Thyroid gland (tissue), 4 donors: ENCODE results near the gene OR10H3. TPM values are rescaled to one million over a fixed set of nuclear protein-coding genes. Genes with fewer than 3 reads are reported as not detected.
A peak's percentile ranks its signal among the peaks of the same experiment; 100 is the strongest.

Source experiments
- DNase-seq, 2 donors: peaks; one replicate each; pipeline ENCODE4 v3.0.0-alpha.2; 2019
- H3K27ac ChIP-seq, 3 donors: fragments of 200-600 bp; sonication (generic); 1 replicate in 2 of 3; 2 replicates in 1 of 3; pipeline ENCODE4 v1.5.1; 2016 to 2019; ENCODE audit warnings: mild to moderate bottlenecking in 1 of 3, moderate library complexity in 1 of 3
- H3K27me3 ChIP-seq: fragments of 200-600 bp; sonication (generic); one replicate; pipeline ENCODE4 v1.5.1; 2019
- H3K36me3 ChIP-seq, 2 donors: fragments of 200-600 bp; sonication (generic); one replicate each; pipeline ENCODE4 v1.5.1; 2016 to 2019
- H3K4me1 ChIP-seq, 2 donors: fragments of 200-600 bp; sonication (generic); one replicate each; pipeline ENCODE4 v1.5.1; 2017 to 2019
- H3K4me3 ChIP-seq, 3 donors: fragments of 200-600 bp; sonication (generic); replicated peaks in 1 of 3; 1 replicate in 2 of 3; 2 replicates in 1 of 3; pipeline ENCODE4 v1.5.1; 2016; ENCODE audit warnings: mild to moderate bottlenecking in 1 of 3
- H3K9me3 ChIP-seq: fragments of 200-600 bp; sonication (generic); one replicate; pipeline ENCODE4 v1.5.1; 2017
- CTCF ChIP-seq, 6 experiments: fragments of 200-600 bp in 3 of 6; fragments of 450-650 bp in 3 of 6; sonication (generic) in 3 of 6; IDR thresholded peaks; one replicate each; pipeline ENCODE4 v1.5.1; 2016 to 2019; ENCODE audit warnings: antibody characterized with exemption in 6 of 6, mild to moderate bottlenecking in 2 of 6, inconsistent platforms in 1 of 6, moderate library complexity in 1 of 6
- POLR2A ChIP-seq, 2 donors: fragments of 450-650 bp; IDR thresholded peaks; one replicate each; pipeline ENCODE4 v1.6.1; 2017; ENCODE audit warnings: antibody characterized with exemption in 2 of 2, mild to moderate bottlenecking in 2 of 2, moderate library complexity in 1 of 2
- WGBS, 2 donors: methylation state at CpG; one replicate each; pipeline ENCODE4 v1.1.5; 2017; 5-methylcytosine and 5-hydroxymethylcytosine counted together
- intact Hi-C: fragments of 100-400 bp; cut with DNase I; formaldehyde crosslinking; loops from one replicate; pipeline ENCODE4 v1.15.1; 2023
- total RNA-seq, 4 donors: library from RNA; depleted of rRNA; stranded (reverse); fragments of >200 nt; gene quantifications; one replicate each; pipeline ENCODE4 v1.2.3, GENCODE V29; 2016

OR10H3 gene, protein sequence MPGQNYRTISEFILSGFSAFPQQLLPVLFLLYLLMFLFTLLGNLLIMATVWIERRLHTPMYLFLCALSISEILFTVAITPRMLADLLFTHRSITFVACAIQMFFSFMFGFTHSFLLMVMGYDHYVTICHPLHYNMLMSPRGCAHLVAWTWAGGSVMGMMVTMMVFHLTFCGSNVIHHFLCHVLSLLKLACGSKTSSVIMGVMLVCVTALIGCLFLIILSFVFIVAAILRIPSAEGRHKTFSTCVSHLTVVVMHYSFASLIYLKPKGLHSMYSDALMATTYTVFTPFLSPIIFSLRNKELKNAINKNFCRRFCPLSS
- not detected for total RNA-seq

DNA sequence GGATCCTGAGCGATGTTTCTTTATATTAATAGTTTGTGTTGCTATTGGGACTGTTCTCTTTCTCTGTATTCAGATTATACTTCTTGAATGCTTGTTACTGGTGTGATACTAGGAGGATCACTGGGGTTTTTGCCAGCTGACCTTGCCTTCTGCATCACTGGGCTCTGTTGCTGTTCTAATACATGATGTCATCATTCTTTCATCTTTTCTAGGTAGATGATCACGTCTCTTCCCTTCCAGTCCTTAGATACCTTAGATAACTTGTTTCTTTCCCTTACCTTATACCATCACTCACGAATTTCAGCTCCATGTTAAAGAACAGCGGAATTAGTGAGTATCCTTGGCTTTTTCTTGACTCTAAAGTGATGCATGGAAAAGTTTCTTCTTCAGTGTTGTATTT lies at the start of gene OR10H3:
Gene OR10H3 (plus strand): TSS at position 264 of the 400 bp plus-strand sequence. CDS start 3,408 bp downstream, outside the sequence.
- Histone ChIP-seq H3K4me3 (no peak within 1 kb of the TSS), H3K27me3 (no peaks in the 10 kb centered on the region), H3K9me3 (no peaks in the 10 kb centered on the region), H3K4me1 (no peaks in the 10 kb centered on the region), H3K36me3 (no peaks in the 10 kb centered on the region), H3K27ac (no peak within 1 kb of the TSS)
- 56 to 69% methylated on average over 4 of the region's 4 CpGs for WGBS, 2 donors
- TF ChIP-seq POLR2A (IDR thresholded peaks at IDR 0.05) (no peak), CTCF (IDR thresholded peaks at IDR 0.05) (no peak)
- intact Hi-C loops, result no loop called here
- DNase-seq, result no peak

- H3K9me3 ChIP-seq, result no peaks in the 10 kb centered on the region
- no peaks in the 10 kb centered on the region for H3K4me1 ChIP-seq
- 64 to 71% methylated on average over 10 to 18 of the region's 19 CpGs for WGBS, 2 donors
- TF ChIP-seq CTCF (IDR thresholded peaks at IDR 0.05) (no peak), POLR2A (IDR thresholded peaks at IDR 0.05) (no peak)
- H3K36me3 ChIP-seq, result no peaks in the 10 kb centered on the region
- H3K4me3 ChIP-seq, result no peak overlapping the region
- intact Hi-C loops, result no loop called here
- H3K27ac ChIP-seq, result no peak overlapping the region
- DNase-seq, result no peak
- no peaks in the 10 kb centered on the region for H3K27me3 ChIP-seq
Measured at GRCh38 chr19:15696654-15697194, 41.1 kb upstream of the OR10H3 start.

- no peaks in the 10 kb centered on the region for H3K36me3 ChIP-seq
- H3K9me3 ChIP-seq, result no peaks in the 10 kb centered on the region
- H3K27ac ChIP-seq, result no peak overlapping the region
- no peak for DNase-seq
- TF ChIP-seq CTCF (IDR thresholded peaks at IDR 0.05), result no peak
- TF ChIP-seq POLR2A (IDR thresholded peaks at IDR 0.05), result no peak
- H3K27me3 ChIP-seq, result no peaks in the 10 kb centered on the region
- no peaks in the 10 kb centered on the region for H3K4me1 ChIP-seq
- H3K4me3 ChIP-seq, result no peak overlapping the region
- WGBS, 2 donors, result 72 to 80% methylated on average over 4 of the region's 4 CpGs
- intact Hi-C loops, result no loop called here
Measured at GRCh38 chr19:15701757-15702533, 35.8 kb upstream of the OR10H3 start.

DNA sequence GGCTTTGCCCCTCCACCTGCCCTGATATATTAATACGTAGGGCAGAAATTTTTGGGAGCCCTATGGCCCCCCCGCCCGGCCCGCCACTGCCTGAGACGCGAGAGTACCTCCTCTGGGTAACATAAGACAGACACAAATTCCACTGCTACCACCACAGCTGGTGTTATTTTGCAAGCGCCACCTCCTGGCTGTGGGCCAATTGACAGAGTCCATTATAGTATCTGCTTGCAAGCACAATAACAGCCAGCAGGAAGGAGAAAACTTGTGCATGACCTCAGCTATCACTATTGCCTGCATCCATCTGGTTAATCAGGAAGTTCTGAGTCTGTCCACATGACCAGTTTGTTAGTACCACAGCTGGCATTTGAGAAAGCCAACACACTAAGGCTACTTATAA lies 35.3 kb upstream of the OR10H3 start:
- Histone ChIP-seq H3K4me1 (no peaks in the 10 kb centered on the region), H3K36me3 (no peaks in the 10 kb centered on the region), H3K4me3 (no peak overlapping the region), H3K27ac (no peak overlapping the region), H3K27me3 (no peaks in the 10 kb centered on the region), H3K9me3 (no peaks in the 10 kb centered on the region)
- peak; percentile 42 to 47 for DNase-seq
- intact Hi-C loops, result no loop called here
- TF ChIP-seq POLR2A (IDR thresholded peaks at IDR 0.05), result no peak
- no peak for TF ChIP-seq CTCF (IDR thresholded peaks at IDR 0.05)
- WGBS, 2 donors, result 0 to 11% methylated on average over 2 to 7 of the region's 7 CpGs

GRCh38 chr19:15714638-15715037 lies 23.1 kb upstream of the OR10H3 start:
- intact Hi-C loops, result no loop called here
- Histone ChIP-seq H3K4me1 (no peaks in the 10 kb centered on the region), H3K27ac (no peak overlapping the region), H3K36me3 (no peaks in the 10 kb centered on the region), H3K4me3 (no peak overlapping the region), H3K27me3 (no peaks in the 10 kb centered on the region), H3K9me3 (no peaks in the 10 kb centered on the region)
- DNase-seq, result no peak
- TF ChIP-seq POLR2A (IDR thresholded peaks at IDR 0.05) (no peak), CTCF (IDR thresholded peaks at IDR 0.05) (no peak)
- 52 to 56% methylated on average over 3 of the region's 3 CpGs for WGBS, 2 donors
